ENCODE data around the gene INPP5E.
A peak's percentile ranks its signal among the peaks of the same experiment; 100 is the strongest.
"Not testable (repeated sequence)": the region's sequence is repeated elsewhere in the genome, so short reads cannot be mapped to it uniquely, and the experiment has no call there.

Gene INPP5E

DNA sequence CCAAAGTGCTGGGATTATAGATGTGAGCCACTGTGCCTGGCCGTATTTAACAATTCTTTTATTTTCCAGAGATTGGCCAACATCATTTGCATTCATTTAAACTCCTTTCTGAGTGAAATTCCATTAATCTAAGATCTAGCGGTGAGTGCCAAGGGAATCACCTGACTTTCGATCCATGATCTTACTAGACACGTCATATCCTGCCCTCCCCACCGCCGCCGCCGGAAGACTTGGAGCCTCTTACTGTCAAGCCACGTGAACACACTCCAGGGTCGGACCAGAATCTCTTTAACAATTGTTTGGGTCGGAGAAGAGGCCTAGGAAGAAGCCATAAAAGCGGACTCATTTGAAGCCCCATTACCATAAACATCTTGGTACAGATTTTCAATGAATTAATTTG, 12.9 kb downstream of the INPP5E start:
- no peak for DNase-seq

- not testable (repeated sequence) for DNase-seq
These were observed 14.3 kb downstream of the INPP5E start for GRCh38 chr9:136425367-136425766.

- DNase-seq = no peak
These were observed 14.8 kb downstream of the INPP5E start for GRCh38 chr9:136424750-136425362.

- DNase-seq = no peak
These were observed 16.1 kb downstream of the INPP5E start for GRCh38 chr9:136423432-136424146.

DNA sequence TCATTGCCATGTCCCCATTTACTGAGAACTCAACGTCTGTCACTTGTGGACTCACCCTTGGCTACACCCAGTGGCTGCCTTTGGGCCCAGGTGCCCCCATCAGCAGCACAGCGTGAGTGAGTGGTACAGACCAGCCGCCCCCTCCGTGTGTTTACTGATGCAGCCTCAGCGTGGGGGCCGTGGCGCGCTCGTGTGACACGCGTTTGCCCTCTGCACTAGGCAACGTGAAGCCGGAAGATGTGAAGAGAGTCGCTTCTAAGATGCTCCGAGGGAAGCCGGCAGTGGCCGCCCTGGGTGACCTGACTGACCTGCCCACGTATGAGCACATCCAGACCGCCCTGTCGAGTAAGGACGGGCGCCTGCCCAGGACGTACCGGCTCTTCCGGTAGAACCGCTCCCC, 16.8 kb downstream of the INPP5E start:
- DNase-seq = no peak

DNA sequence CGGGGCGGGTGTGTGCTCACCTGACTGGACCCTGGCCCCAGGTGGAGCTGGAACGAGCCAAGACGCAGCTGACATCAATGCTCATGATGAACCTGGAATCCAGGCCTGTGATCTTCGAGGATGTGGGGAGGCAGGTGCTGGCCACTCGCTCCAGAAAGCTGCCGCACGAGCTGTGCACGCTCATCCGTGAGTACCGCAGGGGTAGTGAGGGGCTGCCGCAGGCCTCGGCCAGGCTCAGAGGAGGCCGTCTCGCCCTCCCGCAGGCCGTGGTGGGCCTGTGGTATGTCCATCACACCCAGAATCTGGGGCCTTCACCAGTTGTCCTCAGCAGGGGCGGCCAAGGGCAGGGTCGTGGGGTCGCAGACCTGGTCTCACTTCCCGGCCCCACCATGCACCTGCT, 17.9 kb downstream of the INPP5E start:
- DNase-seq = no peak

- DNase-seq = no peak
These were observed 20.6 kb downstream of the INPP5E start for GRCh38 chr9:136419092-136419420.

DNA sequence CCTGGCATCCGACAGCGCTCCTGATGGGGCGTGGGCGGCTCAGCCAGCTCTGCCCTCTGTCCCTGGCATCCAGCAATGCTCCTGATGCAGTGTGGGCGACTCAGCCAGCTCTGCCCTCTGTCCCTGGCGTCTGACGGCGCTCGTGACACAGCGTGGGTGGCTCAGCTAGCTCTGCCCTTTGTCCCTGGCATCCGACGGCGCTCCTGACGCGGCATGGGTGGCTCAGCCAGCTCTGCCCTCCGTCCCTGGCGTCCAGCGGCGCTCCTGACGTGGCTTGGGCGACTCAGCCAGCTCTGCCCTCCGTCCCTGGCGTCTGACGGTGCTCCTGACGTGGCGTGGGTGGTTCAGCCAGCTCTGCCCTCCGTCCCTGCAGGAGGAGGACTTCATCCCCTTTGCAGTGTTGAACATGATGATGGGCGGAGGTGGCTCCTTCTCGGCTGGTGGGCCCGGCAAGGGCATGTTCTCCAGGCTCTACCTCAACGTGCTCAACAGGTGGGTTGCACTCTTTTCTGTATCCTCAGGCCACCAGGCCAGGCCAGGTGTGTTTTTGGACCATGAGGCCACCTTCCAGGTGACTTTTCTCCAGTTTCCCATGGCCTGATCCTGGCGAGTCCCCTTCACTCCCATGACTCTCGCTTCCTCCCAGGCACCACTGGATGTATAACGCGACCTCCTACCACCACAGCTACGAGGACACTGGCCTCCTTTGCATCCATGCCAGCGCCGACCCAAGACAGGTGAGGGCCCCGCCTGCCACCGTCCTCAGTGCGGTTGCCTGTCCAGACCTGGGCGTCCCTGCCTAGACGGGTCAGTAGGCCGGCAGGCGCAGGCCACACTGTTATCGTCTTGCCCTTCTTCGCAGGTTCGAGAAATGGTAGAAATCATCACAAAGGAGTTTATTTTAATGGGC, 21.2 kb downstream of the INPP5E start:
- no peak for DNase-seq

GRCh38 chr9:136416914-136417313, 22.7 kb downstream of the INPP5E start:
- DNase-seq = no peak

DNA sequence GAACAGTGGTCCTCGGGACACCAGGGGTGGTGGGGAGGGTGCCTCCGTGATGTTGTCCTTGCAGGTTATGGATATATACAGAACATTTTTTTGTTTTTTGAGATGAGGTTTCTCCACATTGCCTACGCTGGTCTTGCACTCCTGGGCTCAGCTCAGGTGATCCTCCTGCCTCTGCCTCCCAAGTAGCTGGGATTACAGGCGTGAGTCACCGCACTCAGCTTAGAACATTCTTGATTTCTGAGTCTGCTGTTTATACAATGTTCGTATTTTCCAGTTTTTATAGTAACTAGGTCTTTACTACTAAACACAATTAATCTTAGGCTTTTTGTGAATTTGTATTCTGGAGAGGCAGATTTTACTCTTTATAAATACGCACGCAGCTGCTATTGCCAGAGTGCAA, 23.2 kb downstream of the INPP5E start:
- DNase-seq = no peak

GRCh38 chr9:136412962-136413361, 26.7 kb downstream of the INPP5E start:
- DNase-seq = no peak

DNA sequence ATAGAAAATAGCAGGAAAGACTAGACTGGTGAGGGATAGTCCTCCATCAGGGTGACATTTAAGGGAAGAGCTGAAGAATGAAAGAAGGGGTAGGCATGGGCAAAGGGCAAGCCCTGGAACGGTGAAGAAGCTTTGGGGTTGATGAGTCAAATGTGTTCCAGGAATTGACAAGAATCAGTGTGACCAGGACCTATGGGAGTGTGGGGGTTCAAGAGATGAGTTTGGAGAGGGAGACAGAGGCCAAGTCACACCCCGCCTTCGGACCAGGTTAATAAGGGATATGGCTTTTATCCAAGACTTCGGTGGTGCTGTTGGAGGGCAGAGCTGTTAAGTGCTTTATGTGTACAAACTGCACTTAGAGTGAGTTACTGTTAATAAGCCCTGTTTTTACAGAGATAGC, 28.3 kb downstream of the INPP5E start:
- no peak for DNase-seq

DNA sequence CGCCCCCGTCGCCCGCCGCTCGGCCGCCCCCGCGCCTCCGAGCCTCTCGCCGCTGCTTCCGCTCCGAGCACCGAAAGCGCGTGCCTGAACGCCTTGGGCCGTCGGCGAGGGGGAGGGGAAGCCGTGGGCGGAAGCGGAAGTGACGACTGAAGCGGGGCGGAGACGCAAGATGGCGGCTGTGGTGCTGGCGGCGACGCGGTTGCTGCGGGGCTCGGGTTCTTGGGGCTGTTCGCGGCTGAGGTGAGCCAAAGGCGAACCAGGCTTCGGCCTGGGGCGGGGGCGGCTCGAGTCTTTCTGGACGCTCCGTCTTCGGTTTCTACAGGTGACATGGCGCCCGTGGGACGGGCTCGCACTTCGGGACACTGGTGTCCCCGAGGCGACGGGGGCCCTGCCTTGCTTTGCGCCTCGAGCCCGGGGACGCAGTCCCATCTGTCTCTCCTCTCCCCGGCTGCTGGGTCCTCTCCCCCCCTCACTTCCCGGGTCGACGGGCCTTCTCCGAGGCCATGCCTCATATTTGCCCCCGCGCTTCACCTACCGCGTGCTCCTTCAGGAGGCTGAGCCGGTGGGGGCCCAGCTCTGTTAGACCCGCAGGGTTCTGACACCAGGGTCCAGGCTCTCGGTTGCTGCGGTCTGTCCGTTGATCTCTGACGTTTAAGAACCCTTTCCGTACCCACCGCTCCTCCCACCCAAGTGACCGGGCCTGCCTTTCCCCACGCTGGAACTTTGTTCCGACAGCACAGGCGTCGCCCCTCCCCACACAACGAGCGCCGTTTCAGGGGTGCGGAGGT, 29.0 kb downstream of the INPP5E start, which contains the start of the genes ENTR1 and PMPCA:
TSS of gene ENTR1 (minus strand) at position 115 of the 788 bp plus-strand sequence. CDS start 217 bp downstream, outside the sequence.
TSS of gene PMPCA (plus strand) at position 159 of the 788 bp plus-strand sequence. CDS start at position 170, 11 bp downstream.
- DNase-seq = peak; percentile 81

DNA sequence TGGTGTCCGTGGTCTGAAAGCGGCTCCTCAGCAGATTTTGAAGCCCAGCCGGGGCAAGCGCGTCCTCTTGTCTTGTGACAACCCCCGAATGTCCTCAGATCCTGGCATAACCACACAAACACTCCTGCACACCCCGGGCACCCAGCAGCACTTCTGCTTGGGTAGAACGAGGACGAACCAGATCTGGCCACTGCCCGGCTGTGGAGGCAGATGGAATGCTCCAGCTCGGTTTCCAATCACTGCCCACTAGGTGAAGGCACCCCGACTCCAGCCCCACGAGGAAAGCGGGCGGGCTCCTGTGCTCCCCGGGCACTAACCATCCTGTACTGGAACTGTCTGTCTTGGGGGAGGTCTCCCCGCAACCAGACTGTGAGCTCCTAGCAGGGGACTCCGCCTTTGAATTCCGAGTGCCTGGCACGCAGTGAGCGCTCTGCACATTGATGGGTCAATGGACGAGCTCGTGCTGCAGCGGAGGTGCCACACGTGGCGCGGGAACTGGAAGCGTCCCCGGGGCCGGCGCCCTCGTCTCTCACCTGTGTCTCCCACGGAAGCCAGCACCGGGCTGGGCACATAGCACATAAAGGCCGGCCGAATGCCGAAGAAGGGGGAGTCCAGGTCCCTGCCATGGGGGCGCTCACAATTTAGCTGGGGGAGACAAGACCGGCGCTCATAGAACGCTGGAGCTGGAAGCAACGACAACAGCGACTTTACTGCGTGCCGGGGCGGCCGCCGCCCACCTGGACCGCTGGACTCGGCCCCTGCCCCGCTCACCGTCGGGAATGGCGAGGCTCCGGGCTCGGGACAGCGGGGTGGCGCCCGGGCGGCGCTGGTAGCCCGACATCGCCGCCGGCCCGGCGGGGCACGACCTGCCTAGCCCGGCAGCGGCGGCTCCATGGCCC, 29.8 kb downstream of the INPP5E start:
- DNase-seq = no peak

DNA sequence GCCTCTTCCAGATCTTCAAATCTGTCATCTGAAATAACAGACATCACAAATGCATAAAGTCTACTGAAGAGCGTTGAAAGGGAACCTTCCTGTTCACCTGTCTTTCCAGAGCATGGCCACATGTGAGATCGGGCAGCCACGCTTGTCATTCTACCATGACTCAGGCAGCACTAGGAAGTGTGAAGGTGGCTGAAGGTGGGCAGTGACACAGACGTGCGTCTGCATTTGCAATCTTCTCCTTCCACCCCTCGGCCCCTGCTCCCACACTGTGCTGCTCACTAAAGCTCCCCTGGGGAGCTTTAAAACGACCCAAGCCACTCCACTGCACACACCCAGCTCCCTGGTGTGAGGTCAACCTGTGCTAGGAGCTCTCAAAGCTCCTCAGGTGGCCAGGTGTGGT, 31.7 kb downstream of the INPP5E start:
- DNase-seq = no peak

GRCh38 chr9:136407061-136407460, 32.6 kb downstream of the INPP5E start:
- not testable (repeated sequence) for DNase-seq

DNA sequence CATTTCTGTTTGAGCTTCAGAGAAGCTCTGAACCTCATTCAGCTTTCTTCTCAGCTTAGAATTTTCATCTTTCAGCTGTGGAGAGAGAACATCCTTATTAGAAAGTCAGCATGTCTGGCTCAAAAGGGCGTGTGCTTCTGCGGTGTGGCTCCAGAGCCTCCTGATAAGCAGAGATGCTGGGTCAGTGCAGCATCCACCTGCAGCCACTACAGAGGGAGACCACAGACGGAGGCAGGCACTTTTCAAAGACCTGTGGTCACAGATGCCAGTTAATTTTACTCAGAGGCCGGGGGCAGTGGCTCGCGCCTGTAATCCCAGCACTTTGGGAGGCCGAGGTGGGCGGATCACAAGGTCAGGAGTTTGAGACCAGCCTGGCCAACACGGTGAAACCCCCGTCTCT, 33.7 kb downstream of the INPP5E start:
- not testable (repeated sequence) for DNase-seq

DNA sequence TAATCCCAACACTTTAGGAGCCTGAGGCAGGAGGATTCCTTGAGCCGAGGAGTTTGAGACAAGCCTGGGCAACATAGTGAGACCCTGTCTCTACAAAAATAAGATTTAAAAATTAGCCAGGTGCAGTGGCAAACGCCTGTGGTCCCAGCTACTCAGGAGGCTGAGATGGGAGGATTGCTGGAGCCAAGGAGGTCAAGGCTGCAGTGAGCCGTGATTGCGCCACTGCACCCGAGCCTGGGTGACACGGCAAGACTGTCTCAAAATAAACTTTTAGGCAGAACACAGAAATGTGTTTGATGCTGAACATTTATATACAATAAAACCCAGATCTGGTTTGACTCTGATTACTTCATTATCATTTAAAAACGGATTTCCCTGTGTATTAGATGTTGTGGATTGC, 34.2 kb downstream of the INPP5E start:
- no peak for DNase-seq

DNA sequence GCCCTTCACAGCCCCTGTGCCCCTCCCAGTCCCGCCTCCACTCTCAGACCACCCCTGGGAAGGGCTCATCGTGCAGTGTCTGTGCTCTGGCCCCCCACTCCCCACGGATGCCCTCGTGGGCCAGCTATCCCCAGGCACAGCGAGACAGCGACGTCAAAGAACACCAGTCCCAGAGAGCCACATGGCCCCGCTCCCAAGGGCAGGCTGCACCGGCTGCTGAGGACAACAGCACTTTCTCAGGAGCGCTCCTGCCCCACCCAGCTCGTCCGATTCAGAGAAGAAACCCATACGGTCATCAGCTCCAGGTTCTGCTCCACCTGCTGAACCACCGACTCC, 34.9 kb downstream of the INPP5E start:
- no peak for DNase-seq

GRCh38 chr9:136403915-136404800, 35.5 kb downstream of the INPP5E start:
- DNase-seq = no peak

DNA sequence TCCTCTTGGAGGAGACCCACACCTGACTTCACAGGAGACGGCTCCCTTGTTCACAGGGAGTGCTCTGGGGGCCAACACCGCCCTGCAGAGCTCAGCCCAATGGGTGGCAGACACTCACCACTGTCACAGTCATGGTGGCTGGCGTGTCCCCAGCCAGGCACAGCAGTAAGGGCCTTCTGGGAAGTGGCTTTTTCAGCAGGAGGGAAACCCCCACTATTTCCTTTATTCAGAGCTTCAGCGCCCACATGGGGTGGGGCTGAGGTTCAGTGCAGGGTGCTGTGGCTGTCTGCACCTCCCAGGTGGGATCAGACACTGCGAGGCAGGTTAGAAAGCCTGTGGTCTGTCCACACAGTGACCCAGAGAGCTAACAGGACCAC, 36.1 kb downstream of the INPP5E start:
- no peak for DNase-seq
